LNCAP (cell line): ENCODE measurements around the gene SCN5A.

Experiments used
- TF ChIP-seq, protein P1 (sequence below): fragments of 450-650 bp; IDR thresholded peaks from 2 replicates; pipeline ENCODE4 v1.5.1; 2017; ENCODE audit warnings: mild to moderate bottlenecking

Gene SCN5A

DNA sequence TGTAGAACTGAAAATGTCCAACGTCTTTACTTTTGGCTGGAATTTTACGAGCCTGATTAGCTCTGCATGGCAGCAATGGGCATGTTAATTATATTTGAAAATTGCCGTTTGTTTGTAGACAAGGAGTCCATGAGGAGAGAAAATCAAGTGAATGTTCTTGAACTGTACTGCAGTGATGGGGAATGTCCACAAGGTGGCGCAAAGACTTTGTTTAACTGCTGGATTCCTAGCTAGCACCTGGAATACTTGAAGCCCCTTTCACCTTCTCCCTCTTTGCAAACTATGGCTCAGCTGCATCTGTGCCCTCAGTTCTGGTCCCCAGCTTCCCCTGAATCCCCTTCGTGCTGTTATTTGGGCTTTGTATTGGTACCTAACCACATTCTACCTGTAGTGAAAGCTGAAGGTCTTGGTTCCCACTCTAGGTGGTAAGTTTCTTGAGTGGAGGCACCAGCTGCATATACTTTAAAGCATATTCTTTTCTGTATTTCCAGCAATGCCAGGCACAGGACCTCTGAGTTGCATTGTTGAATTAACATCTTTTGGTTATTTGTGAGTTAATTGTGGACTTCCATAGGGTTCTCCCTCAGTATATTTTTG, 128.0 kb downstream of the SCN5A start:
- TF ChIP-seq, protein P1, sequence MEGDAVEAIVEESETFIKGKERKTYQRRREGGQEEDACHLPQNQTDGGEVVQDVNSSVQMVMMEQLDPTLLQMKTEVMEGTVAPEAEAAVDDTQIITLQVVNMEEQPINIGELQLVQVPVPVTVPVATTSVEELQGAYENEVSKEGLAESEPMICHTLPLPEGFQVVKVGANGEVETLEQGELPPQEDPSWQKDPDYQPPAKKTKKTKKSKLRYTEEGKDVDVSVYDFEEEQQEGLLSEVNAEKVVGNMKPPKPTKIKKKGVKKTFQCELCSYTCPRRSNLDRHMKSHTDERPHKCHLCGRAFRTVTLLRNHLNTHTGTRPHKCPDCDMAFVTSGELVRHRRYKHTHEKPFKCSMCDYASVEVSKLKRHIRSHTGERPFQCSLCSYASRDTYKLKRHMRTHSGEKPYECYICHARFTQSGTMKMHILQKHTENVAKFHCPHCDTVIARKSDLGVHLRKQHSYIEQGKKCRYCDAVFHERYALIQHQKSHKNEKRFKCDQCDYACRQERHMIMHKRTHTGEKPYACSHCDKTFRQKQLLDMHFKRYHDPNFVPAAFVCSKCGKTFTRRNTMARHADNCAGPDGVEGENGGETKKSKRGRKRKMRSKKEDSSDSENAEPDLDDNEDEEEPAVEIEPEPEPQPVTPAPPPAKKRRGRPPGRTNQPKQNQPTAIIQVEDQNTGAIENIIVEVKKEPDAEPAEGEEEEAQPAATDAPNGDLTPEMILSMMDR = peak; percentile 89

DNA sequence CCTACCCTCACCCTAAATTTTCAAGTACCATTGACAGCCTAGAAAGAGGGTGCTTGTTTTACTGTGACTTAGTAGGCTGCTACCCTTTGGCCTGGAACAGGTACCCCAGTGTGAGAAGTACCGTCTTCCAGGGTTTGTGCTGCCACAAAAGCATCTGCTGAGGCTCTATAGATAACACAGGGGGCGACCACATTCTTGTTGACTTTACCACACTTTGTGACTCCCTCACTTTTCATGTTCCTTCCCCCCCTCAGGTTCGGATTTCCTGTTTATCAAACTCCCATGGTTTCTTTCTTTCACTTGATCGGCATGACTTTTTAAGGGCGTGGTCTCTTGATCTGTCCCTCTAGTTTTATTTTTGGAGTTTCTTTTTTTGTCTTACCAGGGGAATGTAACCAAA, 129.8 kb downstream of the SCN5A start:
- TF ChIP-seq, protein P1 = no peak

DNA sequence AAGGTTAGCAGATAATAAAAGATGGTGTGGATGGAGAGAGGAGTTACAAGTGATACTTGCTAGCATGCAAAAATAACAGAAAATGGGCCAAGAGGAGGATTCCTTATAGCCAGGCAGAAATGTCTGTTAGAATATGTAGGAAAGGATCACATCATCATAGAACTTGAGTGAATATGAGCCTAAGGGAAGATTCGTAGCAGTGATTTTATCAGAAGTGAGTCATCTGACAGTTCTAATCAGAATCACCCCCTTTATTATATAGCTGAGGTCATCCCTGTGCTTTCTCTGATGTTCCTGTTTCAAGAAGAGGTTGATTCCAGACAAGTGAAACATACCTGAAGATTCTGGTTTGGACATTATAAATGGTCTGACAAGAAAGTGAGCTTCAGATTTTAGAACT, 130.5 kb downstream of the SCN5A start:
- TF ChIP-seq, protein P1 = no peak

DNA sequence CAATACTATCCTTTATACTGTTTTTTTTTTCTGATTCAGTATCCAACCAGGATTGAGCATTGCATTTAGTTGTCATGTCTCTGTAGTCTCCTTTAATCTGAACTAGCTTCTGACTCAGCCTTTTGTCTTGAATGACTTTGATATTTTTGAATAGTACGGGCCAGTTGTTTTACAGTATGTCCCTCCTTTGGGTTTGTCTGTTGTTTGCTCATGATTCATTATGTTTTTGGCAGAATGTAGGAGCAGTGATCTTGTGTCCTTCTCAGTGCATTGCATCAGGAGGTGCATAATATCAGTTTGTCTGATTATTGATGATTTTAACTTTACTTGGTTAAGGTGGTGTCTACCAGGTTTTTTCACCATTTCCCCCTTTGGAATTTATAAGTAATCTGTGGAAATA, 132.8 kb downstream of the SCN5A start:
- TF ChIP-seq, protein P1 = no peak

DNA sequence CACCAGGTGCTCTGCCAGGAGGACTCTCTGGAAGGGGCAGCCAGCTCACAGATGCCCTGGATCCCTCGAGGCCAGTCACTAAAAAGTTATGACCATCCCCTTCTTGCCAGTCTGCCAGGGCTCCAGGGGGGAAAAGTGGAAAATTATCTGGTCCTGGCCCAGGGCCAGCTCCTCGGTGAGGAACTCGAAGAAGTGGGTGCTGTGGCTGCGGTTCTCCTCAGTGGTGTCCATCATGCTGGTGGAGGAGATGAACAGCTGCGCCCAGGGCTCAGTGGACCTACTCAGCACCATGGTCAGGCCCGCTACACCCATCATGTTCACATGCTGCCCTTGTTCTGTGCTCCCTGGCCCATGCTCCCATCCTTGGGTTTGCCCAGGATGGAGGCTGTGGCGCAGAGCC, 134.1 kb downstream of the SCN5A start:
- TF ChIP-seq, protein P1 = no peak

DNA sequence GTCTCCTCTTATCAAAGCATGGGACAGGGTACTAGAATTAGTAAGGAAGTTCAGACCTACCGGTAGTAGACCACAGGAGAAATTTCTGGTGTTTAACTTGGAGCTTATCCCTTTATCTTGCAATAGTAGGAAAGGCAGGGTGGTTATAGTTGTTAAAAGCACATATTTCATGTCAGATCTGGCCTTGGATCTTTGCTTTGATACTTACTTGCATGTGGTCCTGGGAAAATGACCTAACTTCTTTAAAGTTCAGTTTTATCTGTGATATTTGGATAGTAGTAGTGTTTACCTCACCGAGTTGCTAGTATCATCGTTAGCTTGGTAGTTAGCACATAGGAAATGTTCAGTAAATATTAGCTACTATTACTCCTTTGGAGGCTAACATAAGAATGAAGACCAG, 137.9 kb downstream of the SCN5A start:
- TF ChIP-seq, protein P1 = no peak

DNA sequence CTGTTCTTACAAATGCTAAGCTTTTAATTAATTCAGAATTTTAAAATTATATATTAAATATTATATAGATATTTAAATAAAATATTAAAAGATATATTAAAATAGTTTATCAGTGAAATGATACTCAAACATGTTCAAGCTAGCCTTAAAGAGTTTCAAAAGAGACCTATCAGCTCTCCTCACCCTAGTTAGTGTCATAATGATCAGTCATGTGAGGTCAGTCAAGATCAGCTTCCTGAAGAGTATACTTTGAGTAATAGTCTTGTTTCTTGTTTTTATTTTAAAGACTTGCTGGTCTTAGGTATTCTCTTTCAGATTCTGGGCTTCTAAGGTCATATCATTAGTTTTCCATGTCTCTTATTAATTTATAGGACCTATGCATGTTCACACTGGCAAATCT, 138.9 kb downstream of the SCN5A start:
- TF ChIP-seq, protein P1 = no peak

DNA sequence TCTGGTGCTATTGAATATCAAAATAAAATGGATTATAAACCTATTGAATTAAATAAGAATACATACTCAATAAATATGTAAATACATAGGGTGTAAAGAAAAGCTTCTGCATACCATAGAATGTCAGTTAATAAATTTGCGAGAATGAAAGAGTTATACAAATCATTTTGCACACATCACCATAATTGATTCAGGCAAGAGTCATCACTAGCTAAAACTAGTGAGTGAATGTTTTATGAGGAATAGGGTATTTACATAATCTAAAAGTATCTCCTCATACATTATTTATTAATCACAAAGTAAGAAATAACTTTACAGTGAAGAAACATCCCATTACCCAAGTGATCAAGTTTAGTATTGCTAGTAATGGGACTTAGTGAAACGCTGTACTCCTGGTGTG, 139.8 kb downstream of the SCN5A start:
- TF ChIP-seq, protein P1 = no peak
